Activated effector memory CD4-positive, alpha-beta T cell treated with anti-CD3 and anti-CD28 coated beads, Interleukin-2, amount 50 U/mL, for 16 hours (primary cell): ENCODE results near the gene EAPP.
"Not testable (repeated sequence)": the region's sequence is repeated elsewhere in the genome, so short reads cannot be mapped to it uniquely, and the experiment has no call there.

Source experiments
- DNase-seq: peaks from one replicate; pipeline ENCODE4 v3.0.0-alpha.2; 2020

Gene EAPP

GRCh38 chr14:34478261-34478660, 61.2 kb downstream of the EAPP start:
- DNase-seq, result no peak

GRCh38 chr14:34476036-34476435, 63.5 kb downstream of the EAPP start:
- not testable (repeated sequence) for DNase-seq

GRCh38 chr14:34475163-34475562, 64.3 kb downstream of the EAPP start:
- no peak for DNase-seq

GRCh38 chr14:34474187-34474679, 65.3 kb downstream of the EAPP start:
- DNase-seq, result no peak

- no peak for DNase-seq
Observed at GRCh38 chr14:34472706-34473279, 66.7 kb downstream of the EAPP start.

GRCh38 chr14:34470319-34470718, 69.2 kb downstream of the EAPP start:
- DNase-seq, result no peak

GRCh38 chr14:34466691-34467090, 72.8 kb downstream of the EAPP start:
- no peak for DNase-seq
